ENCODE results near the gene PPM1E.
"Not testable (repeated sequence)": the region's sequence is repeated elsewhere in the genome, so short reads cannot be mapped to it uniquely, and the experiment has no call there.

PPM1E gene

GRCh38 chr17:58741121-58741625 is 14.5 kb upstream of the PPM1E start:
- H3K36me3 ChIP-seq (ENCODE audit: control insufficient read depth, low read length): no peaks in the 10 kb centered on the region
- H4K20me1 ChIP-seq (ENCODE audit: control insufficient read depth, insufficient read depth, low read depth, low read length): no peaks in the 10 kb centered on the region
- H3K9me3 ChIP-seq (ENCODE audit: control insufficient read depth, insufficient read depth, low read length): no peaks in the 10 kb centered on the region
- H3K27ac ChIP-seq (ENCODE audit: low read depth, low read length): no peak overlapping the region
- no peaks in the 10 kb centered on the region for H3K9me2 ChIP-seq (replicated peaks; ENCODE audit: control insufficient read depth, low read length)
- no peaks in the 10 kb centered on the region for H3K79me2 ChIP-seq (ENCODE audit: control insufficient read depth, low read length)
- TF ChIP-seq CTCF (IDR thresholded peaks at IDR 0.05; ENCODE audit: low read depth, low read length, poor library complexity, severe bottlenecking): no peak
- TF ChIP-seq EZH2phosphoT487 (IDR thresholded peaks at IDR 0.05; ENCODE audit: borderline replicate concordance, low read length): no peak
- no peaks in the 10 kb centered on the region for H3K27me3 ChIP-seq (ENCODE audit: control insufficient read depth, low read length)
- peaks cover 10% of the 10 kb centered on the region for H3K4me1 ChIP-seq (ENCODE audit: control insufficient read depth, low read length)
- H3K4me2 ChIP-seq (ENCODE audit: low read length): no peak overlapping the region
- H3F3A ChIP-seq (ENCODE audit: control insufficient read depth, insufficient read depth): peaks cover 21% of the 10 kb centered on the region; the same call in 1 of the 2 replicates
- no peak overlapping the region for H3K4me3 ChIP-seq (ENCODE audit: low read length)

- Histone ChIP-seq H4K20me1 (ENCODE audit: control insufficient read depth, insufficient read depth, low read depth, low read length) (no peaks in the 10 kb centered on the region), H3K79me2 (ENCODE audit: control insufficient read depth, low read length) (no peaks in the 10 kb centered on the region), H3K9me2 (replicated peaks; ENCODE audit: control insufficient read depth, low read length) (no peaks in the 10 kb centered on the region), H3K9me3 (ENCODE audit: control insufficient read depth, insufficient read depth, low read length) (no peaks in the 10 kb centered on the region), H3K27ac (ENCODE audit: low read depth, low read length) (no peak overlapping the region), H3K4me3 (ENCODE audit: low read length) (no peak overlapping the region), H3F3A (ENCODE audit: control insufficient read depth, insufficient read depth) (peaks cover 14% of the 10 kb centered on the region), H3K36me3 (ENCODE audit: control insufficient read depth, low read length) (no peaks in the 10 kb centered on the region), H3K4me2 (ENCODE audit: low read length) (no peak overlapping the region), H3K4me1 (ENCODE audit: control insufficient read depth, low read length) (peaks cover 27% of the 10 kb centered on the region), H3K27me3 (ENCODE audit: control insufficient read depth, low read length) (no peaks in the 10 kb centered on the region)
- no peak for TF ChIP-seq CTCF (IDR thresholded peaks at IDR 0.05; ENCODE audit: low read depth, low read length, poor library complexity, severe bottlenecking)
- no peak for TF ChIP-seq EZH2phosphoT487 (IDR thresholded peaks at IDR 0.05; ENCODE audit: borderline replicate concordance, low read length)
Observed at GRCh38 chr17:58747674-58748073, 8.0 kb upstream of the PPM1E start.

DNA sequence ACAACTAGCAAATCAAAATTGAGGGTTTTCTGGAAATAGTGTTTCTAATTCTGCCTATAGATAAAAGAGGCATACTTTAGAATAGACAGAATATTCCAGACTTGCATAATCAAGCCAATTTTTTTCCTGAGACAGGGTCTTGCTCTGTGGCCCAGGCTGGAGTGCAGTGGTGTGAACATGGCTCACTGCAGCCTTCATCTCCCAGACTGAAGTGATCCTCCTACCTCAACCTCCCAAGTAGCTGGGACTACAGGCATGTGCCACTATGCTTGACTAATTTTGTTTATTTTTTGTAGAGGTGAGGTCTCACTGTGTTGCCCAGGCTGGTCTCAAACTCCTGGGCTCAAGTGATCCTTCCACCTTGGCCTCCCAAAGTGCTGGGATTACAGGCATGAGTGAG is 6.0 kb upstream of the PPM1E start:
- H3K4me3 ChIP-seq (ENCODE audit: low read length); H3K4me2 ChIP-seq (ENCODE audit: low read length); H3K9me2 ChIP-seq (replicated peaks; ENCODE audit: control insufficient read depth, low read length); H3K9me3 ChIP-seq (ENCODE audit: control insufficient read depth, insufficient read depth, low read length); H3K27me3 ChIP-seq (ENCODE audit: control insufficient read depth, low read length); H4K20me1 ChIP-seq (ENCODE audit: control insufficient read depth, insufficient read depth, low read depth, low read length); H3K36me3 ChIP-seq (ENCODE audit: control insufficient read depth, low read length); H3K27ac ChIP-seq (ENCODE audit: low read depth, low read length); H3K79me2 ChIP-seq (ENCODE audit: control insufficient read depth, low read length); H3F3A ChIP-seq (ENCODE audit: control insufficient read depth, insufficient read depth): not testable (repeated sequence)
- H3K4me1 ChIP-seq (ENCODE audit: control insufficient read depth, low read length): peaks cover 22% of the 10 kb centered on the region

- H3K4me2 ChIP-seq (ENCODE audit: low read length): no peak overlapping the region
- TF ChIP-seq CTCF (IDR thresholded peaks at IDR 0.05; ENCODE audit: low read depth, low read length, poor library complexity, severe bottlenecking) (no peak), EZH2phosphoT487 (IDR thresholded peaks at IDR 0.05; ENCODE audit: borderline replicate concordance, low read length) (no peak)
- no peak overlapping the region for H3K4me3 ChIP-seq (ENCODE audit: low read length)
- peaks cover 14% of the 10 kb centered on the region for H3F3A ChIP-seq (ENCODE audit: control insufficient read depth, insufficient read depth)
- H3K27me3 ChIP-seq (ENCODE audit: control insufficient read depth, low read length): no peaks in the 10 kb centered on the region
- H3K9me2 ChIP-seq (replicated peaks; ENCODE audit: control insufficient read depth, low read length): no peaks in the 10 kb centered on the region
- H3K27ac ChIP-seq (ENCODE audit: low read depth, low read length): no peak overlapping the region
- H3K9me3 ChIP-seq (ENCODE audit: control insufficient read depth, insufficient read depth, low read length): no peaks in the 10 kb centered on the region
- no peaks in the 10 kb centered on the region for H4K20me1 ChIP-seq (ENCODE audit: control insufficient read depth, insufficient read depth, low read depth, low read length)
- peaks cover 29% of the 10 kb centered on the region for H3K4me1 ChIP-seq (ENCODE audit: control insufficient read depth, low read length)
- H3K79me2 ChIP-seq (ENCODE audit: control insufficient read depth, low read length): peaks cover 23% of the 10 kb centered on the region
- H3K36me3 ChIP-seq (ENCODE audit: control insufficient read depth, low read length): peaks cover 21% of the 10 kb centered on the region
Observed at GRCh38 chr17:58753026-58753425, 2.6 kb upstream of the PPM1E start.

Data from DOHH2 (cell line).